Measurements from ENCODE around the gene GATAD2B.
"Not testable (repeated sequence)": the region's sequence is repeated elsewhere in the genome, so short reads cannot be mapped to it uniquely, and the experiment has no call there.

The GATAD2B gene

GRCh38 chr1:153795934-153796785 lies 126.6 kb downstream of the GATAD2B start:
- DNase-seq (ENCODE audit: low read depth) = no peak

DNA sequence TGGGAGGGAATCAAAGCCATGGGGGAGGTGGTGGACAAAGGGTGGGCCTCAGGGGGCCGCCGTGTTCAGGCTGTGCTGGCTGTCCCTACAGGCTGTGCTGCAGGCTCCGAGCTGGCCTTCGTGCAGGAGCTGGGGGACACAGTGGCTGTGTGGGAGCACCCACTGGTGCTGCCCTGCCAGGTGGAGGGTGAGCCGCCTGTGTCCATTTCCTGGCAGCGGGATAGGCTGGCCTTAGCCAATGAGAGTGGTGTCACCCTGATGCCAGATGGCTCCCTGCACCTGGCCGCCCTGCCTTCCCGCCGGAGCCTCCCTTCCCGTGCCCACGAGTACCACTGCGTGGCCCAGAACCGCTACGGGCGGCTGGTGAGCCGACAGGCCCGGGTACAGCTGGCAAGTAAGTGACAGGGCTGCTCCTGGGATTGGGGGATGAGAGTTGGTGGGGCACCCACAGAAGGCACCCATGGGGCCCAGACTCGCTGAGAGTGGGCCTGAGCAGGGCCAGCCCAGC lies 127.4 kb downstream of the GATAD2B start:
- no peak for DNase-seq (ENCODE audit: low read depth)

- no peak for DNase-seq (ENCODE audit: low read depth)
Observed at GRCh38 chr1:153794624-153795329, 128.0 kb downstream of the GATAD2B start.

GRCh38 chr1:153793973-153794615 lies 128.7 kb downstream of the GATAD2B start:
- no peak for DNase-seq (ENCODE audit: low read depth)

GRCh38 chr1:153793261-153793972 lies 129.4 kb downstream of the GATAD2B start:
- no peak for DNase-seq (ENCODE audit: low read depth)

DNA sequence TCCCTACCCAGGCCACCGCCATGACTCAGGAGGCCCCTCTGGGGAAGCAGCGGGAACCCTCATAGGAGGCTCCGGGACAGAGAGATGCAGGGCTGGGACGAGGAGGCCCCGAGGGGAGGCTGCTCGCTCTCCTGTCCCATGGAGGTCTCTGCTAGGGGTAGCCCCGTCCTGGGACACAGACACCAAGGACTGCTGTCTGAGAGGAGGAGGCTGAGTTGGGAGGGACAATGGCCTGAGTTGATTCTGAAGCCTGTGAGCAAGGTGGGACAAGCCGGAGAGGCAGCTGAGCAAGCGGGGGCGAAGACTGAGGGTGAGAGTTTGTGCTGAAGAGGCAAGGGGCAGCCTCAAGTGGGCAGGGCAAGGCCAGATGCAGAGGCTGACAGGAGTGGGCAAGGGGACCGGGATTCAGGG lies 130.1 kb downstream of the GATAD2B start:
- no peak for DNase-seq (ENCODE audit: low read depth)

- DNase-seq (ENCODE audit: low read depth) = no peak
Observed at GRCh38 chr1:153791648-153792253, 131.0 kb downstream of the GATAD2B start.

GRCh38 chr1:153790966-153791647 lies 131.7 kb downstream of the GATAD2B start:
- no peak for DNase-seq (ENCODE audit: low read depth)

- DNase-seq (ENCODE audit: low read depth) = no peak
Observed at GRCh38 chr1:153790313-153790965, 132.3 kb downstream of the GATAD2B start.

- no peak for DNase-seq (ENCODE audit: low read depth)
Observed at GRCh38 chr1:153789478-153790034, 133.2 kb downstream of the GATAD2B start.

DNA sequence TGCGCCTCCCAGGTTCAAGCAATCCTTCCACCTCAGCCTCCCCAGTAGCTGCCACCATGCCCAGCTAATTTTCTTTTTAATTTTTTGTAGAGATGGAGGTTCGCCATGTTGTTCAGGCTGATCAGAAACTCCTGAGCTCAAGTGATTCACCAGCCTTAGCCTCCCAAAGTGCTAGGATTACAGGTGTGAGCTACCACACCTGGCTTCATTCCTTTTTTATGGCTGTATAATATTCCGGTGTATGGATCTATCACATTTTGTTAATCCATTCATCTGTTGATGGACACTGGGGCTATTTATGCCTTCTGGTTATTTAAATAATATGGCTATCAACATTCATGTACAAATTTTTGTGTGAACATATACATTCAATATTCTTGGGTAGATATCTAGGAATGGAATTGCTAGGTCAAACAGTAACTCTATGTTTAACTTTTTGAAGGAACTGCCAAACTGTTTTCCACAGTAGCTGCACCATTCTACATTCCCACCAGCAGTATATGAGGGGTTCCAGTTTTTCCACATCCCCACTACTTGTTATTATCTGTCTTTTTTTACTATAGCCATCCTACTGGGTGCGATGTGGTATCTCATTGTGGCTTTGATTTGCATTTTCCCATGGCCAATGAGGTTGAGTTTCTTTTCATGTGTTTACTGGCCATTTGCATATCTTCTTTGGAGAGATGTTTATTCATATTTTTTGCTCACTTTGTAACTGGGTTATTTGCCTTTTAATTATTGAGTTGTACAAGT lies 136.6 kb downstream of the GATAD2B start:
- no peak for DNase-seq (ENCODE audit: low read depth)

- peak; percentile 88 for DNase-seq (ENCODE audit: low read depth)
Observed at GRCh38 chr1:153783233-153784190, 139.3 kb downstream of the GATAD2B start.

DNA sequence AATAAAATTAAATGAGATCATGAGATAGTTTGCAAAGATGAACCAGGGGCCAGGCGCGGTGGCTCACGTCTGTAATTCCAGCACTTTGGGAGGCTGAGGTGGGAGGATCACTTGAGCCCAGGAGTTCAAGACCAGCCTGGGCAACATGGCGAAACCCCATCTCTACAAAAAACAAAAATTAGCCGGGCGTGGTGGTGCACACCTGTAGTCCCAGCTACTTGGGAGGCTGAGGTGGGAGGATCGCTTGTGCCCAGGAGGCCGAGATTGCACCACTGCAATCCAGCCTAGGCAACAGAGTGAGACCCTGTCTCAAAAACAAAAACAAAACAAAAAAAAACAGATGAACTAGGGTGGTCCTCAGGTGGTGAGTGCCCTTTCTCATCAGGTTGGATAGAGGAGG lies 140.1 kb downstream of the GATAD2B start:
- not testable (repeated sequence) for DNase-seq (ENCODE audit: low read depth)

DNA sequence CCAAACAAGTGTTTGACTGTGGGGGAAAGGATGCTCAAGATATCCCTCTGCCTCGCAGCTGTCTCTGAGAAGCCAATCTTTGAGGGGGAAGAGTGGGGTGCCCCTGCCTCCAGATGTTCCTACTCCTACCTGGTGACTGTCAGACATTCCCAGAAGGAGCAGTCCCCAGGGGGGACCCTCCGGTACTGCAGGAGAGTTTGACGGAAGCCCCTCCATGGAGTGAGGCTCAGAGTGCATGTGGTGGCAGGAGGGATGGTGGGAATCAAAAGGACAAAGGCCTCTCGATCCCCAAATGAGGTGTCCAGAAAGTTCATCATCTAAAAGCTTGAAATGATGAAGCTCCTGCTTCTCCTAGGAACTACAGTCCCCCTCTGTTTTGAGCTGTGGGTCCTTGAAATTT lies 142.2 kb downstream of the GATAD2B start:
- DNase-seq (ENCODE audit: low read depth) = no peak

DNA sequence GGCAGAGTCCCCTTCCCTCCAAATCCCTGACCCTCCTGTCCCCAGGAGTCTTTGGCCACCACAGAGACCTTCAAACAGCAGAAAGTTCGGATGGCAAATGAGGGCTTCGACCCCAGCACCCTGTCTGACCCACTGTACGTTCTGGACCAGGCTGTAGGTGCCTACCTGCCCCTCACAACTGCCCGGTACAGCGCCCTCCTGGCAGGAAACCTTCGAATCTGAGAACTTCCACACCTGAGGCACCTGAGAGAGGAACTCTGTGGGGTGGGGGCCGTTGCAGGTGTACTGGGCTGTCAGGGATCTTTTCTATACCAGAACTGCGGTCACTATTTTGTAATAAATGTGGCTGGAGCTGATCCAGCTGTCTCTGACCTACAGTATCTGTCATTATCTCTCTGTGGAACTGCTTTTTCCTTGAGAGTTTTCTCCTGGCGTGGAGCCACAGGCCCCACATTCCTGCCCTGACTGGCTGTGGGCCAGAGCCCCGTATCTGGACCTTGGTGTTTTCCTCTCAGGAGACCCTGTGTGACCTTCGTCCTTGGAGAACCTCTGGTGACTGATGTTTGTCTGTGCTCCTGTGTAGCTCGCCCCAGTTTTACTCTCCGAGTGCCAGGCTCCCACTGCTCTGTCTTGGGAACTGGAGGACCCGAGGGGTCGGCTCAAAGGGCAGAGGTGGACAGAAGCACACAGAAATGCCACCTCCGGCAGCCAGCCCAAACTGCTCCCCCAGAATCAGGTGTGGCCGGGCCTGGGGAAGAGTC lies 142.8 kb downstream of the GATAD2B start:
- no peak for DNase-seq (ENCODE audit: low read depth)

DNA sequence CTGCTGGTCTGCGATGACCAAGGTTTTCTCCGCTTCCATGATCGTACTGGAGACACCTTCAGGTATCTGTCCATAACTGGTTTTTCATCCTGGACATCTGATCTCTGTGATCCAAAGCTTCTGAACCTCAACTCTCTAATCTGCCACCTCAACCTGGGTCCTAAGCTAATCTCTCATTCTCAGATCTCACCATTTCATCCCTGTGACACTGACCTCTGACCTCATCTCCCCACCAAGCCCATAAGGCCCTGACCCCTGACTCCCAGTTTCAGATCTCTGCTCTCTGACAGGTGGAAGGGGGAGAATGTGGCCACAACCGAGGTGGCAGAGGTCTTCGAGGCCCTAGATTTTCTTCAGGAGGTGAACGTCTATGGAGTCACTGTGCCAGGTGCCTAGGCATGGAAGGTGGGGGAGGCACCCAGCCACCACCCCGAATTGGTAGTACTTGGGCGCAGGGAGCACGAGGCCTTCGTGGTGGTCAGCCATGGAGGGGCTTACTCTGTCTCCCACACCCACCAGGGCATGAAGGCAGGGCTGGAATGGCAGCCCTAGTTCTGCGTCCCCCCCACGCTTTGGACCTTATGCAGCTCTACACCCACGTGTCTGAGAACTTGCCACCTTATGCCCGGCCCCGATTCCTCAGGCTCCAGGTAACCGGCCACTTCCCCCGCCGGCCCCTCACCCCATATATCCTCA lies 143.8 kb downstream of the GATAD2B start:
- DNase-seq (ENCODE audit: low read depth) = no peak

All from activated T-cell treated with anti-CD3 and anti-CD28 coated beads for 1 hour (primary cell).